Activated naive CD4-positive, alpha-beta T cell treated with anti-CD3 and anti-CD28 coated beads, Interleukin-2, amount 10 ng/mL, durations not matched to agents 7 days and 5 days (primary cell): ENCODE results near the gene LRRC4C.

Experiments
- CTCF ChIA-PET: fragments of 350-600 bp; sonication (Branson Sonifier 250); formaldehyde crosslinking; loops from one replicate; lab custom pipeline; 2021; ENCODE audit warnings: antibody characterized with exemption; lab: Charles Lee
- DNase-seq: peaks from one replicate; pipeline ENCODE4 v3.0.0-alpha.2; 2020
- H3K27ac Mint-ChIP-seq: one replicate; pipeline ENCODE4 v1.8.0; 2021; ENCODE audit warnings: mild to moderate bottlenecking, moderate library complexity, mixed read lengths
- H3K27me3 Mint-ChIP-seq: one replicate; pipeline ENCODE4 v1.8.0; 2021; ENCODE audit warnings: mild to moderate bottlenecking, mixed read lengths
- H3K36me3 Mint-ChIP-seq: one replicate; pipeline ENCODE4 v1.8.0; 2021; ENCODE audit warnings: mixed read lengths
- H3K4me1 Mint-ChIP-seq: one replicate; pipeline ENCODE4 v1.8.0; 2021; ENCODE audit warnings: mixed read lengths
- H3K4me3 Mint-ChIP-seq: one replicate; pipeline ENCODE4 v1.8.0; 2021; ENCODE audit warnings: mild to moderate bottlenecking, moderate library complexity, mixed read lengths
- H3K9me3 Mint-ChIP-seq: one replicate; pipeline ENCODE4 v1.8.0; 2021; ENCODE audit warnings: mixed read lengths

Gene LRRC4C

DNA sequence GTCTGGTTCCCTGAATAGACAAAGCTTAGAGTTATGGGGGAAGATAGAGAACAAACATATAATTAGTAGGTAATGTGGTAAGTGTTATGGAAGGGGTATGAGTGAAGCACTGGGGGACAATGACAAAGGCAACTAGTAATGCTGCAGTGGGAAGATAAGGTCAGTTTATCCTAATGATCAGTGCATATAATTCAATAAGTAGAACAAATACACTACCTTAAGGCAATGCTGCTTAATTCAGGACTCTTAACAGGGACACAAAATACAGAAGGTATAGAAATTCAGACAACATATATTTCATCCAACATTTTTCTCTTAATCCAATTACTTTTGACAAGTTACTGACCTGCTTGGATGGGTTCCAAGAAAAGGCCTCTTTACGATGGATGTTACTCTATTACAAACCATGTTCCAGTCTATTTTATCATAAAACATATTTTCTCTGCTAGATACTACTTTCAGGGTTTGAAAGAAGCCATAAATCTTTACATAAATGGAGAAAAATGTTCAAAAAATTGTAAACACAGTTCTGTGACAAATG lies 1186.2 kb downstream of the LRRC4C start:
- peaks cover 8% of the 10 kb centered on the region for H3K9me3 Mint-ChIP-seq
- CTCF ChIA-PET: no interaction called here
- no peaks in the 10 kb centered on the region for H3K4me1 Mint-ChIP-seq
- DNase-seq: no peak
- H3K27me3 Mint-ChIP-seq: no peaks in the 10 kb centered on the region
- H3K27ac Mint-ChIP-seq: no peak overlapping the region
- H3K36me3 Mint-ChIP-seq: no peaks in the 10 kb centered on the region
- H3K4me3 Mint-ChIP-seq: no peak overlapping the region

DNA sequence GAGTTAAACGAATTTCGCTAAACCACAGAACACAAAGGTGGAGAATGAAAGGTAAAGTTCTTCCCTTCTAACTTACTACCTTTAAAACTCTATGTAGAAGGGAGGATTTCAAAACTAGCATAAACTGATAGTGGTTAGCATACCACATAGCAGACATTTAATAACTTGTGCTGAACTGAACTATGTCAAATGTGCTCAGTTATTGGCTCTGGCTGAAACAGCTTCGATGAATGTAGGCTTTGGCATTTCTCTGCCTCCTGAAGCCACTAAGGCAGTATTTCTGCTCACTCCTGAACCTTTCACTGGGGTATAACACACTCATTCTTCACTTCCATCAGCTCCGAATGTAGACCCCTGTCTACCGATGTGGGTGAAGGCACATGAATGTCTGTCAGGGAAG lies 1188.1 kb downstream of the LRRC4C start:
- Mint-ChIP-seq H3K36me3 (no peaks in the 10 kb centered on the region), H3K27ac (no peak overlapping the region)
- no peak for DNase-seq

DNA sequence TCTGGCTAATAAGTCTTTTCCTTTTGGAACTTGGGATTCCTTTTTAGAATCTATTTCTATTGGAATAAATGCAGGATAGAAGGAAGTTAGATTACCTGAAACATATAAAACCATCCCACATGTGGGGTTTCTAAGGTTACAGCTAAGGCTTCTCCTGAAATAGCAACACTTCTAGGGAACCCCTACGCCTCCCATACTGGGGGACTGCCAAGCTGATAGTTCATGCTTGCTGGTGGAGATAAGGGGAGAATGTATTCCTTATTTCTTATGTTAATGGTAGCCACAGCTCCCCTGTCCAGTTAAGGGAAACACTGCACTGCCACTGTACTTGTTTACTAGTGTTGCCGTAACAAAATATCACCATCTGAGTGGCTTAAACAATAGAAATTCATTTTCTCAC lies 1189.6 kb downstream of the LRRC4C start:
- CTCF ChIA-PET: no interaction called here
- DNase-seq: no peak
- Mint-ChIP-seq H3K4me1 (no peaks in the 10 kb centered on the region), H3K27ac (no peak overlapping the region), H3K4me3 (no peak overlapping the region), H3K9me3 (peaks cover 3% of the 10 kb centered on the region), H3K36me3 (no peaks in the 10 kb centered on the region), H3K27me3 (no peaks in the 10 kb centered on the region)

More for the DNA sequence above, 1188.1 kb downstream of the LRRC4C start:
- no peak overlapping the region for H3K4me3 Mint-ChIP-seq
- CTCF ChIA-PET: no interaction called here
- no peaks in the 10 kb centered on the region for H3K27me3 Mint-ChIP-seq
- no peaks in the 10 kb centered on the region for H3K4me1 Mint-ChIP-seq
- peaks cover 5% of the 10 kb centered on the region for H3K9me3 Mint-ChIP-seq

DNA sequence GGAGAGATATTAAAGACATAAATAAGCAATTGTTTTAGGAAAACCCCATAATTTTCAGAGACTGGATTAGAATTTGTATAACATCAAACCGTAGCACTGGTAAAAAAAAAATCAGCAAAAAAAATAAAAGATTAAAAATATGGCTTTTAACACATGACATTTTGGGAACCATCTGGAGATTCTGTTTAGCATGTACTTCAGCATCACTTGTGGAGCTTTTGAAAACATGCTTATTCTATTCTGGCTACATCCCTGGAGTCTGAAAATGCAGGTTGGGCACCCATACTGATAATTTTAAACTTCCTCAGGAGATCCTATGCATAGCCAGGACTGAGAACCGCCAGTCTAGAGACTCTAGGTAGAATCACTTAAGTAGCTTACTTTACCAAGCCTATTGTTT lies 1190.9 kb downstream of the LRRC4C start:
- CTCF ChIA-PET: no interaction called here
- no peaks in the 10 kb centered on the region for H3K4me1 Mint-ChIP-seq
- H3K9me3 Mint-ChIP-seq: peaks cover 3% of the 10 kb centered on the region
- DNase-seq: no peak
- no peak overlapping the region for H3K4me3 Mint-ChIP-seq
- no peaks in the 10 kb centered on the region for H3K27me3 Mint-ChIP-seq
- no peak overlapping the region for H3K27ac Mint-ChIP-seq
- no peaks in the 10 kb centered on the region for H3K36me3 Mint-ChIP-seq

DNA sequence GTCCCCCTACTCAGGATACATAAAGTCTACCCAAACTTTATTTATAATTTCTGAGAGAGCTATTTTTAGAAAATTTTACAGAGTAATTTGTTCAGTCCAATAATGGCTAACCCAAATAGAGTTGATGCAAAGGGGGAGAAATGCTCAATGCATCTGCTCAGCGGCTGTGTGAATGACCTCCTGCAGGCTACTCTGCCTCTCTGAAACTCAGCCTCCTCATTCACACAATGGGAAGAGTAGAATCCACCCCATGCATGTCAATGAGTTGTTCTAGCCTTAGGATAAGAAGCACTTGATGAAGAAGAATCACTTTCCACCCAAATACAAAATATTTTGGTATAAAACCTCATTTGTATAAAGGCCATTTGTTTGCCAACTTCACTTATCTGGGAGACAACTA lies 1204.0 kb downstream of the LRRC4C start:
- Mint-ChIP-seq H3K36me3 (no peaks in the 10 kb centered on the region), H3K9me3 (peaks cover 12% of the 10 kb centered on the region), H3K4me1 (no peaks in the 10 kb centered on the region), H3K4me3 (no peak overlapping the region), H3K27me3 (no peaks in the 10 kb centered on the region), H3K27ac (no peak overlapping the region)
- no peak for DNase-seq
- CTCF ChIA-PET: no interaction called here

DNA sequence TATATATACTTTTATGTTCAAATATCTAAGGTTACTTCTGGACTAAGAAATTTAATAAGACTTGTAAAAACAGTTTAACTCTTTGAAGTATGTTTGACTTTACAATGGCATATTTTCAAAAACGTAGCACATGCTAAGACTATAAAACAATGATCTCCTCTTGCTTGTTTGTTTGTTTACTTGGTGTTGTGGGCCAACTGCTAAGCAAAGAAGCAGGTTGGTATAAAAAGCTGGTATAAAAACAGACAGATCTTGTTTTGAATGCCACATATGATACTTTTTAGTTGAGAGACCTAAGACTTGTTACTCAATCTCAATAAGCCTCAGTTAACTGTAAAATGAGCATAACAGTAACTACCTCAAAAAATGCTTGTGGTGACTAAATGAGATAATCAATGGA lies 1206.3 kb downstream of the LRRC4C start:
- H3K27ac Mint-ChIP-seq: no peak overlapping the region
- H3K4me1 Mint-ChIP-seq: no peaks in the 10 kb centered on the region
- no peak overlapping the region for H3K4me3 Mint-ChIP-seq
- peaks cover 14% of the 10 kb centered on the region for H3K9me3 Mint-ChIP-seq
- DNase-seq: no peak
- H3K27me3 Mint-ChIP-seq: no peaks in the 10 kb centered on the region
- H3K36me3 Mint-ChIP-seq: no peaks in the 10 kb centered on the region
- CTCF ChIA-PET: no interaction called here

DNA sequence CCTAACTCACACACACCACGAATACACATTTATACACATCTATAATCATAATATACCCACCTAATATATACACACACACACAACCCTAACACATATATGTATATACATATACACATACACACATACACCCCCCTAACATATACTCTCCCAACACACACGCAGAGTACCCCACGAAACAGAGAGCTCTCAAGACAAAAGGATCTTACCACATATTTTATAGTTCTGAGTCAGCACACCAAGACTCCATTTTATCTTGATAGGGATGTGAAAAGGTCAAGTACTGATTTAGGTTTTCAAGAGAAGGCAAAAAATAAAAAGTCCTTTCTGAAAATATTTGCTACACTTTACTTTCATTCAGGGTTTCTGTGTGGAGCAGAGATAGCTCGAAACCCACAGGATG lies 1207.2 kb downstream of the LRRC4C start:
- Mint-ChIP-seq H3K4me1 (no peaks in the 10 kb centered on the region), H3K9me3 (peaks cover 15% of the 10 kb centered on the region), H3K4me3 (no peak overlapping the region), H3K27ac (no peak overlapping the region), H3K27me3 (no peaks in the 10 kb centered on the region), H3K36me3 (no peaks in the 10 kb centered on the region)
- CTCF ChIA-PET: no interaction called here
- no peak for DNase-seq

DNA sequence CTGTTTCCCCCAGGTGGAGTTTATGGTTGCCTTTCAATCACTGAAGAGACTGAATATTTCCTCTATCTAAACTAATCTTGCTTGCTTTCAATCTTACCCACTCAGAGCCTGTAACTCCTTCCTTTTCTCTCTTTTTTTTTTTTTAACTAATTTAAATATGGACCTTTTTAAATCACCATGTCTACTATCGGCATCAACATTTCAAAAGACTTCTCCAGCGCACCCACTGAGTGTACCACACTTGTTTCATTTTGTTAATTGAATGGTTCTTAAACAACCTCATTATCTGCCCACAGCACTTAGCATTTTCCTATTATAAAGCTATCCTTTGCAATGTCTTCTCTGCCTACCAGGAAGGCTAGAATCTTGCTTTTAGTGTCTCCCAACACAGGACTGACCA lies 1212.5 kb downstream of the LRRC4C start:
- H3K27ac Mint-ChIP-seq: no peak overlapping the region
- no peak overlapping the region for H3K4me3 Mint-ChIP-seq
- H3K9me3 Mint-ChIP-seq: peaks cover 12% of the 10 kb centered on the region
- DNase-seq: no peak
- CTCF ChIA-PET: no interaction called here
- no peaks in the 10 kb centered on the region for H3K36me3 Mint-ChIP-seq
- H3K4me1 Mint-ChIP-seq: no peaks in the 10 kb centered on the region
- H3K27me3 Mint-ChIP-seq: no peaks in the 10 kb centered on the region

DNA sequence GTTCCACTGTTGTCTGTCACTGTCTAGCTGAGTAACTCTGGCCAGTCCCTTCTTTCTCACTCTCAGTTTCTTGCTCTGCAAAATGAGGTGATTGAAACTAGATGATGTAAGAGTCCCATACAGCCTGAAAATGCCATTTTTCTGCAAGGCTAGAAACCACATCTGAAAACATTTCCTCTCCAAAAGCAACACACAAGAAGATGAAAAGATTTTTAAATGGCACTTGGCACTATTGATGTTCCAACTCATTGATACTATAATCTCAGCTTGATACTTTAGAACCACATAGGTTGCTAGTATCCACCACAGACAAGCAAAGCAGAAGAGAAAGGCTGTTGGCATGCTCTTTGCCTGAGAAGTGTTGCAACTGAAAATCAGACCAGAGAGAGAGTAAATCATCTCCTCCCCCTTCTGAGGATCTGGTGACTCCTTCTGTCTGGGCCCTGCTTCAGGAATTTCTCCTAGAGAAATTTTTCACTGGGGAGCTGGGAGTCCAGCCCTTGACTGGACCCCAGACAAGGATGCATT lies 1217.9 kb downstream of the LRRC4C start:
- H3K4me1 Mint-ChIP-seq: no peaks in the 10 kb centered on the region
- CTCF ChIA-PET: no interaction called here

DNA sequence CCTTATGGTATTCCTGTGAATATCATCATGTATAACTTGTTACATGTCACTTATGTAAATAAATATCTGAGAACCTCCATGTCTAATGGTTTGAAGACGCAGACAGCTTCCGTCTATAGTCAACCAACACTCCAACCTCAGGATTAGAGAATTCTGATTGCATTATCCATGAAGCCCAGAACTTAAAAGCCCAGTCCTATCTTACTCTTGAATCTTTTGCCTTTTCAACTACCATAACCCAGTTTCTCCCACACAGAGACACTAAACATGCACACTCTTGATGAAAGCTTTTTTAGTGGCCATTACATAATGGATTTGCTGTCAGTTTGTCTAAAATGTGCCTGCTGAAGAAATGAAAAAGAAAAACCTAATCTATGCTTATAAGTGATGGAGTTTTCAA lies 1219.2 kb downstream of the LRRC4C start:
- DNase-seq: no peak
- H3K4me3 Mint-ChIP-seq: no peak overlapping the region
- no peaks in the 10 kb centered on the region for H3K9me3 Mint-ChIP-seq
- H3K4me1 Mint-ChIP-seq: no peaks in the 10 kb centered on the region
- CTCF ChIA-PET: no interaction called here
- H3K36me3 Mint-ChIP-seq: no peaks in the 10 kb centered on the region
- H3K27ac Mint-ChIP-seq: no peak overlapping the region
- H3K27me3 Mint-ChIP-seq: no peaks in the 10 kb centered on the region

More for the DNA sequence above, 1217.9 kb downstream of the LRRC4C start:
- no peaks in the 10 kb centered on the region for H3K27me3 Mint-ChIP-seq
- H3K4me3 Mint-ChIP-seq: no peak overlapping the region
- peaks cover 2% of the 10 kb centered on the region for H3K9me3 Mint-ChIP-seq
- H3K36me3 Mint-ChIP-seq: no peaks in the 10 kb centered on the region
- H3K27ac Mint-ChIP-seq: no peak overlapping the region
- no peak for DNase-seq

DNA sequence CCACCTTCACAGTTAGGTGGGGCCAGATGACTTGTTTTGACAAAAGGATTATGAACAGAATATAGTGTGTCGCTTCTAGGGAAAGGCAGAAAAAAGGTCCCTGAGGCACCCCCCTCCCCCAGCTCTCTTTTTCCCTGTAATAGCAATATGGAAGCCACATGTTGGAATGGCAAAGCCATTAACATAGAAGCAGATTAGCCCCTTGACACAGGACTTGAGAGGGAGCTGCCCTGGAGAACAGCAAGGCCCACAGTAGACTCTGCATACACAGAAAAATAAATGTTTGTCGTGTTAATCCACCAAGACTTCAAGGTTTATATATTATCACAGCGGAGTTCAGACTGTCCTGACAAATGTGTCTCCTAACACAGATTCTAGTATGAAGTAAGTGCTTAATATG lies 1222.9 kb downstream of the LRRC4C start:
- Mint-ChIP-seq H3K9me3 (peaks cover 3% of the 10 kb centered on the region), H3K4me1 (no peaks in the 10 kb centered on the region), H3K27me3 (no peaks in the 10 kb centered on the region), H3K36me3 (no peaks in the 10 kb centered on the region), H3K4me3 (no peak overlapping the region), H3K27ac (no peak overlapping the region)
- CTCF ChIA-PET: no interaction called here
- no peak for DNase-seq

DNA sequence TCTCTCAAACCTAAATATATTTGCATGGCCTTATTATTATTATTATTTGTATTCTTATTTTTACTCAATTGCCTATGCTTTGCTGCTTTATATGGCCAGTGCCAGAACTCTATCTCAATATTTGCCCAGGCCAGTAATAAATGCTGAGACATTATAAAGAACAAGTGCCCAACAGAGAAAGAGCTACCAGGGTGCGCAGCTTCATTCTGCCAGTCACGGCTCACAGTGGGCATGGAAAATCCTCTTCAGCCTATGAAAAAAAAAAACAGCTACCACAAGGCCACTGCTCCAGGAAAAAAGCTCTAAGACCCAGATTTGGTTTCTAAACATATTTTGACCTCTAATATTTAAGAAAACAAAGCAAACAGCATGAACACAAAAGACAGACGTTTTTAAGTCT lies 1223.6 kb downstream of the LRRC4C start:
- no peak overlapping the region for H3K4me3 Mint-ChIP-seq
- no peak for DNase-seq
- no peaks in the 10 kb centered on the region for H3K4me1 Mint-ChIP-seq
- no peaks in the 10 kb centered on the region for H3K27me3 Mint-ChIP-seq
- no peaks in the 10 kb centered on the region for H3K36me3 Mint-ChIP-seq
- CTCF ChIA-PET: no interaction called here
- no peak overlapping the region for H3K27ac Mint-ChIP-seq
- peaks cover 3% of the 10 kb centered on the region for H3K9me3 Mint-ChIP-seq

DNA sequence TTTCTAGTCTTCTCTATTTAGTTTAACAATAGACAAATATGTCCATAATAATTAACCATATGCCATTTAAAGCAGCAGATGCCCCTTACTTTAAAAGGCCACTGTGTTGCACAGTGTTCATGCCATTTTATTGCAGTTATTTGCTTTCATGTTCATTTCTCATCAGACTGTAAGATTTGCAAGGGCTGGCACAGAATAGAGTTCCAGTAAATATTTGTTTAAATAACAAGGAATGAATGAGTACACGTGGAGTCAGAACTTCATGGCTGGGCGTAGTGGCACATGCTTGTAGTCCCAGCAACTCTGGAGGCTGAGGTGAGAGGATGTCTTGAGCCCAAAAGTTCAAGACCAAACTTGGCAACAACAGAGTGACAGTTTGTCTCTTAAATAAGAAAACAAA lies 1228.6 kb downstream of the LRRC4C start:
- no peak overlapping the region for H3K4me3 Mint-ChIP-seq
- H3K36me3 Mint-ChIP-seq: no peaks in the 10 kb centered on the region
- CTCF ChIA-PET: no interaction called here
- no peaks in the 10 kb centered on the region for H3K27me3 Mint-ChIP-seq
- H3K9me3 Mint-ChIP-seq: peaks cover 6% of the 10 kb centered on the region
- no peak for DNase-seq
- H3K4me1 Mint-ChIP-seq: no peaks in the 10 kb centered on the region
- H3K27ac Mint-ChIP-seq: no peak overlapping the region

DNA sequence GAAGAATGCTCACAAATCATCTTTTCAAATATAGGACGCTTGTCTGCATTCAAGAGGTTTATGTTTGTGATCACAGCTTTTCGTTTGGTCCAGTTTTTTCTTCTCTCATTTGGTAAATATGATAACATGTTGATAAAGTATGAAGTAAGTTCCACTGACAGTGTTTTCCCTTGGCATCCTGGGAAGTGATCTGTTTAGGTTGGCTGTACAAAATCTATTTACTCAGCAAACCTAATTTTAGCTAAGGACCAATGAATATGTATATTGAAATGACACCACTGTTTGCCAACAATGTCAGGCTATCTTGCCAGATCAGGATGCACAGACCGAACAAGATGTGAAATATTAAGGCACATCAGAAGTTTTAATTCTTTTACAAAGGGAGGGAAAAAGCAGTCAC lies 1230.8 kb downstream of the LRRC4C start:
- Mint-ChIP-seq H3K9me3 (peaks cover 6% of the 10 kb centered on the region), H3K36me3 (no peaks in the 10 kb centered on the region), H3K4me1 (no peaks in the 10 kb centered on the region), H3K4me3 (no peak overlapping the region), H3K27ac (no peak overlapping the region), H3K27me3 (no peaks in the 10 kb centered on the region)
- CTCF ChIA-PET: no interaction called here
- no peak for DNase-seq

DNA sequence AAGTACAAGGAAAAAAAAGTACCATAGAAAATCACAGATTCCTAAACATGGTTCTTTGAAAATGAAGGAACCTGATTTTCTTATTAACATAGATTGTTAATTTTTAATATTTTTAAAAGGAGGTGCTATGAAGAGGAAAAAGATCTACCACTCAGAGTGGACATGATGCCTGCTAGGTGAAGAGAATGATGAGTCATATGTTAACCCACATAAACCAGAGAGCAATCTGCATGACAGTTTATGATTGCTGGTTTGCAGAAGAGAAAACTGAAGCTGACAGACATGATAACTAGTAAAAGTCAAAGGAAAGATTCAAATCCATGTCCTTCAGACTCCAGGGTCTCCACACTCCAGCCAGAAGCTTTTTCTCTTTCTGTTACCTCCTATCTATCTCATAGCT lies 1231.7 kb downstream of the LRRC4C start:
- H3K36me3 Mint-ChIP-seq: no peaks in the 10 kb centered on the region
- H3K4me1 Mint-ChIP-seq: no peaks in the 10 kb centered on the region
- H3K27ac Mint-ChIP-seq: no peak overlapping the region
- no peak overlapping the region for H3K4me3 Mint-ChIP-seq
- CTCF ChIA-PET: no interaction called here
- peaks cover 5% of the 10 kb centered on the region for H3K9me3 Mint-ChIP-seq
- H3K27me3 Mint-ChIP-seq: no peaks in the 10 kb centered on the region
- no peak for DNase-seq

DNA sequence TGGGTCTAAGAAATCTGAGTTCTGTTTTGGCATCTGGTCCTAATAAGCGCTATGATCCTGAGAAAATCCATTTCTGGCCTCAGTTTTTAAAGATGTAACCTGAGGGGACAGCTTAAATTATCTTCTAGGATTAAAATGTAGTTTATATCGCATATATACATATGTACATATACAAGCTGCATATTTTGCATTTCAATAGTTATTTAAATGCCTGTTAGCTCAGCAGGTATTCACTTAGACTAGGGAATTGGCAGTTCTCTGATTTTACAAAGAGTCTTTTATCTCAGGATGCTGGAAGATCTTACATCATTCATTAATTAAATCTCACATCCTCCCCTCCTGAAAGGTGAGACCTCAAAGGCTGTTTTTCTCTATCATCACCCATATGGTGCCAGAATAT lies 1232.8 kb downstream of the LRRC4C start:
- no peaks in the 10 kb centered on the region for H3K4me1 Mint-ChIP-seq
- no peaks in the 10 kb centered on the region for H3K27me3 Mint-ChIP-seq
- no peak overlapping the region for H3K4me3 Mint-ChIP-seq
- H3K36me3 Mint-ChIP-seq: no peaks in the 10 kb centered on the region
- peaks cover 6% of the 10 kb centered on the region for H3K9me3 Mint-ChIP-seq
- H3K27ac Mint-ChIP-seq: no peak overlapping the region
- DNase-seq: no peak
- CTCF ChIA-PET: no interaction called here
